HEK293 (cell line): ENCODE results near the gene AK9.

Experiments used
- CTCF ChIA-PET: fragments of 350-600 bp; formaldehyde crosslinking; extraction: SDS; loops from one replicate; lab custom pipeline; 2021; ENCODE audit warnings: antibody characterized with exemption; lab: Yijun Ruan, JAX
- POLR2A ChIA-PET: fragments of 300-600 bp; formaldehyde crosslinking; extraction: SDS; loops from one replicate; lab custom pipeline; 2020; ENCODE audit warnings: antibody characterized with exemption, inconsistent platforms; lab: Yijun Ruan, JAX
- H3K27ac ChIP-seq: fragments of 200-500 bp; sonication (Bioruptor generic); 2 replicates; pipeline ENCODE4 v1.5.1; 2014; ENCODE audit warnings: low read depth, low read length, control low read depth, inconsistent platforms; ENCODE audit errors: extremely low read depth
- H3K36me3 ChIP-seq, 2 experiments: fragments of 200-500 bp in 1 of 2; sonication (Bioruptor generic) in 1 of 2; 1 replicate in 1 of 2; 2 replicates in 1 of 2; pipeline ENCODE4 v1.5.1; 2014 to 2017; ENCODE audit warnings: inconsistent platforms in 2 of 2, low read length in 2 of 2; ENCODE audit not compliant: control insufficient read depth in 2 of 2, insufficient read depth in 1 of 2
- H3K4me1 ChIP-seq: fragments of 200-500 bp; sonication (Bioruptor generic); 2 replicates; pipeline ENCODE4 v1.5.1; 2014; ENCODE audit warnings: mild to moderate bottlenecking, low read length, inconsistent platforms; ENCODE audit not compliant: control insufficient read depth, insufficient read depth
- H3K4me3 ChIP-seq: 2 replicates; pipeline ENCODE4 v1.5.1; 2011; ENCODE audit warnings: low read depth, mild to moderate bottlenecking, control low read depth, low read length, moderate library complexity
- H3K9me3 ChIP-seq: fragments of 200-500 bp; sonication (Bioruptor generic); 2 replicates; pipeline ENCODE4 v1.5.1; 2014; ENCODE audit warnings: low read depth, low read length, inconsistent platforms; ENCODE audit not compliant: control insufficient read depth, insufficient read depth
- CTCF ChIP-seq: fragments of 450-650 bp; formaldehyde crosslinking; IDR thresholded peaks from 2 replicates; pipeline ENCODE4 v1.5.1; 2016; ENCODE audit warnings: missing biosample characterization, missing genetic modification characterization
- OSR2 ChIP-seq: fragments of 450-650 bp; formaldehyde crosslinking; IDR thresholded peaks from 2 replicates; pipeline ENCODE4 v1.5.1; 2016; ENCODE audit warnings: missing biosample characterization, missing genetic modification characterization
- PRDM1 ChIP-seq: fragments of 450-650 bp; formaldehyde crosslinking; IDR thresholded peaks from 2 replicates; pipeline ENCODE4; 2016; ENCODE audit warnings: missing biosample characterization, missing genetic modification characterization
- RBAK ChIP-seq: fragments of 450-650 bp; formaldehyde crosslinking; IDR thresholded peaks from 2 replicates; pipeline ENCODE4 v1.5.1; 2016; ENCODE audit warnings: missing biosample characterization, missing genetic modification characterization
- REST ChIP-seq: fragments of 450-650 bp; formaldehyde crosslinking; IDR thresholded peaks from 2 replicates; pipeline ENCODE4 v1.5.1; 2016; ENCODE audit warnings: missing biosample characterization, missing genetic modification characterization
- ZBTB20 ChIP-seq: fragments of 450-650 bp; formaldehyde crosslinking; IDR thresholded peaks from 2 replicates; pipeline ENCODE4 v1.5.1; 2016; ENCODE audit warnings: missing biosample characterization, missing genetic modification characterization
- ZBTB44 ChIP-seq: fragments of 450-650 bp; IDR thresholded peaks from 2 replicates; pipeline ENCODE4 v1.5.1; 2018; ENCODE audit warnings: missing biosample characterization, mild to moderate bottlenecking, missing genetic modification characterization
- ZBTB8A ChIP-seq: fragments of 450-650 bp; formaldehyde crosslinking; IDR thresholded peaks from 2 replicates; pipeline ENCODE4 v1.5.1; 2016; ENCODE audit warnings: missing biosample characterization, missing genetic modification characterization
- ZFP3 ChIP-seq: fragments of 450-650 bp; formaldehyde crosslinking; IDR thresholded peaks from 2 replicates; pipeline ENCODE4 v1.5.1; 2016; ENCODE audit warnings: low read depth, missing biosample characterization, missing genetic modification characterization
- ZNF354C ChIP-seq: fragments of 450-650 bp; formaldehyde crosslinking; IDR thresholded peaks from 2 replicates; pipeline ENCODE4 v1.5.1; 2016; ENCODE audit warnings: missing biosample characterization, missing genetic modification characterization, low read depth, borderline replicate concordance
- ZNF362 ChIP-seq: fragments of 450-650 bp; formaldehyde crosslinking; IDR thresholded peaks from 2 replicates; pipeline ENCODE4 v1.5.1; 2016; ENCODE audit warnings: missing biosample characterization, missing genetic modification characterization
- ZNF488 ChIP-seq: fragments of 450-650 bp; formaldehyde crosslinking; IDR thresholded peaks from 2 replicates; pipeline ENCODE4 v1.5.1; 2016; ENCODE audit warnings: missing biosample characterization, missing genetic modification characterization
- ZNF518A ChIP-seq: fragments of 450-650 bp; formaldehyde crosslinking; conservative IDR thresholded peaks from 2 replicates; pipeline ENCODE4 v1.5.1; 2016; ENCODE audit warnings: low read depth, missing biosample characterization, missing genetic modification characterization
- ZNF549 ChIP-seq: fragments of 450-650 bp; IDR thresholded peaks from 2 replicates; pipeline ENCODE4 v1.5.1; 2018; ENCODE audit warnings: missing biosample characterization, missing genetic modification characterization, mild to moderate bottlenecking, inconsistent platforms, moderate library complexity
- ZNF580 ChIP-seq: fragments of 450-650 bp; formaldehyde crosslinking; IDR thresholded peaks from 2 replicates; pipeline ENCODE4 v1.5.1; 2016; ENCODE audit warnings: missing biosample characterization, missing genetic modification characterization
- ZNF692 ChIP-seq: fragments of 450-650 bp; formaldehyde crosslinking; IDR thresholded peaks from 2 replicates; pipeline ENCODE4 v1.5.1; 2016; ENCODE audit warnings: missing biosample characterization, missing genetic modification characterization
- ZSCAN30 ChIP-seq: fragments of 450-650 bp; IDR thresholded peaks from 2 replicates; pipeline ENCODE4 v1.5.1; 2018; ENCODE audit warnings: missing biosample characterization, mild to moderate bottlenecking, missing genetic modification characterization, moderate library complexity

Gene AK9

GRCh38 chr6:109452181-109452580, 238.8 kb downstream of the AK9 start:
- H3K4me1 ChIP-seq, result no peaks in the 10 kb centered on the region
- CTCF ChIA-PET, result interaction anchor here (0.6 to 1.8 kb wide), 3 partner anchors 18 to 69 kb away, joined by 3 to 4 read pairs (median 3); no protein-coding TSS in a partner anchor
- POLR2A ChIA-PET, result interaction anchor here (0.7 to 2.8 kb wide), 2 partner anchors 11 to 30 kb away, joined by 3 to 17 read pairs; partner anchors contain the start of genes PPIL6 and SMPD2
- H3K4me3 ChIP-seq, result no peak overlapping the region
- no peaks in the 10 kb centered on the region for H3K9me3 ChIP-seq
- H3K27ac ChIP-seq, result no peak overlapping the region
- TF ChIP-seq ZNF354C (tag by site-specific recombination), result no peak
- H3K36me3 ChIP-seq, result peaks cover 0 to 24% of the 10 kb centered on the region in 2 experiments; a peak in 1 of 3 replicates

- POLR2A ChIA-PET, result interaction anchor here (0.7 to 2.8 kb wide), 2 partner anchors 10 to 134 kb away, joined by 5 to 17 read pairs; partner anchors contain the start of genes PPIL6 and SMPD2
- H3K4me3 ChIP-seq, result no peak overlapping the region
- H3K4me1 ChIP-seq, result no peaks in the 10 kb centered on the region
Observed at GRCh38 chr6:109451376-109451775, 239.6 kb downstream of the AK9 start.

More at GRCh38 chr6:109451376-109451775, 239.6 kb downstream of the AK9 start:
- CTCF ChIA-PET, result interaction anchor here (0.6 kb wide), 1 partner anchor 33 kb away, joined by 4 read pairs; no protein-coding TSS in a partner anchor
- TF ChIP-seq CTCF (tag by site-specific recombination), result no peak
- TF ChIP-seq OSR2 (tag by site-specific recombination), result no peak
- no peak for TF ChIP-seq ZNF362 (tag by site-specific recombination)
- TF ChIP-seq RBAK (tag by site-specific recombination), result no peak
- TF ChIP-seq ZFP3 (tag by site-specific recombination), result no peak
- no peak for TF ChIP-seq ZNF549 (tag by site-specific recombination)
- TF ChIP-seq ZNF692 (tag by site-specific recombination), result no peak
- no peak for TF ChIP-seq ZNF580 (tag by site-specific recombination)
- TF ChIP-seq ZSCAN30 (tag by site-specific recombination), result no peak
- TF ChIP-seq ZBTB8A, result no peak
- TF ChIP-seq PRDM1, result no peak
- TF ChIP-seq ZBTB44 (tag by site-specific recombination), result no peak
- no peak for TF ChIP-seq ZNF518A (tag by site-specific recombination)
- no peak for TF ChIP-seq REST (tag by site-specific recombination)
- TF ChIP-seq ZBTB20 (tag by site-specific recombination), result no peak
- no peak for TF ChIP-seq ZNF488 (tag by site-specific recombination)
- Histone ChIP-seq H3K9me3 (no peaks in the 10 kb centered on the region), H3K36me3 (peaks cover 0 to 32% of the 10 kb centered on the region in 2 experiments; a peak in 1 of 3 replicates), H3K27ac (no peak overlapping the region)
